Stimulated activated CD4-positive, alpha-beta T cell treated with anti-CD3 and anti-CD28 coated beads, Interleukin-15, amount 100 ng/mL, for 1 hour (primary cell): Measurements from ENCODE around the gene KIF24.
"Not testable (repeated sequence)": the region's sequence is repeated elsewhere in the genome, so short reads cannot be mapped to it uniquely, and the experiment has no call there.

Experiments used
- DNase-seq, 2 donors: peaks; one replicate each; pipeline ENCODE4 v3.0.0-alpha.2; 2020; ENCODE audit warnings: low read depth in 1 of 2, low spot score in 1 of 2

Gene KIF24

DNA sequence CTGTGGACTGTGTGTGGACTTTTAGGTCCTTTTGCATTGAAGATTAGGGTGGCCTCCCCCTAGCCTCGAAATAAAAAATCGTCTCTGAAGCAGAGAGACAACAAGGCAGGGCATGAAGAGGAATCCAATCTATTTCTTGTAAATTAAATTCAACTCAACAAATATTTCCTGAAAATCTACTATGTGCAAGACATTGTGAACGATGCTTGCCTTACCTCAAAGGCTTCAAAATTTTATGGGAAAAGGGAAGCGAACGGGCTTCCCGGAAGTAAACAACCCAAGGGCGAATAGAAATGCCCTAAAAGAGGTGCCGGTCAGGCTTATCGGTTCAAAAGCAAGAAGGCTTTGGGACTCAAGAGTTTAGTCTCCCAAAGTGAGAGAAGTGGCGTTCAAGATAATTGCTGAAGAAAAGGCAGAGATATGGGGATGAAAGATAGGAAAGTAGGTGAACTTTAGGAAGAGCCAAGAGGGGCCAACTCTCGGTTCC lies 525 bp downstream of the KIF24 start:
- no peak for DNase-seq

DNA sequence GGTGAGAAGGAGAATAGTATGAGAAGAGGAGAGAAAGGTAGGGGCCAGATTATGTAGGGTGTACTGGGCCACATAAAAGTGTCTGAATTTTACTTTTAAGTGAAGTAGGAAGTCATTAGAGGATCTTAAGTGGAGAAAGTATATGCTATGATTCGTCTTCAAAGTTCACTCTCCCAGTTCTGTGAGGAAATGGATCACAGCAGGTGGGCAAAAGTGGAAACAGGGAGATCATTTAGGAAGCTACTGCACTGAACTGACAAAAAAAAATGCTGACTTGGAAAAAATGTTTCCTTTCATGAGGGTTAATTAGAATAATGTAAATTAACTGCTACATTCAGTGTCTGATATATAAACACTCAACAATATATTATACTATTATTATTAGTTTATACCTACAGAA lies 2.4 kb downstream of the KIF24 start:
- DNase-seq, result no peak

DNA sequence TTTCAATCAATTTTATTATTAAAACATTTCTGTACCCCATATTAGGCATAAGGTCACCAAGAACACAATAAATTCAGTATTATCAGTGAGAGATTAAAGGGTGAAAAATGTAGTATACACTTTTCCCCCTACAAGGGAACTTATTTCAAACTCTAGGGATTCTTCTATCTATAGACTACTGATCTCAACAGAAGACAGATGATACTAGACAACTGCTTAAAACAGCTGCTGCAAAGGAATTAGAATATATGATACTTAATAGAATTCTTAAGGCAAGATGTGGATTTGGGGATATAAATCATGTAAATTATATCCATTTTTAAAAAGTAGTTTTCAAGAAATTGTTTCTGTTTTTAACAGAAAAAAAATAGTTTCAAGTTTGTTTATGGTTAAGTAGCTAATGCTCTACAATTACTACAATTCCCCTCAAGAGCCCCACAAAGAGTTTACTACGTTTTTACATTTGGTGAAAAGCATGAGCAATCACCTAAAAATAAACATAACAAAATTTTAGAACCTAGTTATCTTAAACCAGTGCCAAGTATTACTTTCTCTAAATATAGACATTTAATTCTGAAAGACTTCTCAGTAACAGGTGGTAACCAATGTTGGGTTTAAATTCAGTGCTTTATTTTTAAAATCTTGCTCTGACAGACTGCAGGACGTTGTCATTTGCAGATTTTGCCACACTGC lies 6.0 kb downstream of the KIF24 start:
- DNase-seq, result no peak

DNA sequence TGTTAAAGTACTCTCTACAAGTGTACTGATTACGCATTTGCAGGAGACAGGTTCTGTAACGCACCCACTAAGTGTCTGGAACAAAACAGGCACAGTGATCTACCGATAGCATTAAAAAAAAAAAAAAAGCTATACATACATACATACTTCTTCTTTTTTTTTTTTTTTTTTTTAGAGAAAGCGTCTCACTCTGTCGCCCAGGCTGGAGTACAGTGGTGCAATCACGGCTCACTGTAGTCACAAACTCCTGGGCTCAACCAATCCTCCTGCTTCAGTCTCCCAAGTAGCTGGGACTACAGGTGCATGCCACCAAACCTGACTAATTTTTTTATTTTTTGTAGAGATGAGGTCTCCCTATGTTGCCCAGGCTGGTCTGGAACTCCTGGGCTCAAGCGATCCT lies 7.6 kb downstream of the KIF24 start:
- no peak for DNase-seq

DNA sequence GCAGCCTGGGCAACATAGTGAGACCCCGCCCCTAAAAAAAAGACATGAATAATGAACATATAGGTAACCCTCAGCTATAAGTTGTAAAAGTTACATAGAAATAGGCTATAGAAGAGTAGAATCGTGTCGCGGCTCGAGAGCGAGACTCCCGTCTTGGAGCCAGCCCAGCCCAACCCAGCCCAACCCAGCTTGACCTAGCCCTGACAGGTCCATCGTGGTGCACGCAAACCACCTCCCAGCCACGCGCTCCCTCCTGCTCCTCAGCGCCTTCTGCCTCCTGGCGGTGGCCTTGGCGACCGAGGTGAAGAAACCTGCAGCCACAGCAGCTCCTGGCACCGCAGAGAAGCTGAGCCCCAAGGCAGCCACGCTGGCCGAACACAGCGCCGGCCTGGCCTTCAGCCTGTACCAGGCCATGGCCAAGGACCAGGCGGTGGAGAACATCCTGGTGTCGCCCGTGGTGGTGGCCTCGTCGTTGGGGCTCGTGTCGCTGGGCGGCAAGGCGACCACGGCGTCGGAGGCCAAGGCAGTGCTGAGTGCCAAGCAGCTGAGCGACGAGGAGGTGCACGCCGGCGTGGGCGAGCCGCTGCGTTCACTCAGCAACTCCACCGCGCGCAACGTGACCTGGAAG lies 10.8 kb downstream of the KIF24 start:
- no peak for DNase-seq

DNA sequence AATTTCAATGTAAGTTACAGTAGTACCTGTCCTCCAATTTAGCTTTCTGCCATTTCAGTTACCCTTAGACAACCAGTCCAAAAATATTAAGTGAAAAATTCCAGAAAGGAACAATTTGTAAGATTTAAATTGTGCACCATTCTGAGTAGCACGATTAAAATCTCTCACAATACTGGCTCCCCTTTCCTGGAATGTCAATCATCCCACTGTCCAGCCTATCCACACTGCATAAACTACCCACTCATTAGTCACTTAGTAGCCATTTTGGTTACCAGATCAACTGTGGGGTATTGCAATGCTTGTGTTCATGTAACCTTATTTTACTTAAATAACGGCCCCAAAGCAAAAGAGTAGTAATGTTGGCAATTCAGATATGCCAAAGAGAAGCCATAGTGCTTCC lies 11.6 kb downstream of the KIF24 start:
- DNase-seq, result no peak

DNA sequence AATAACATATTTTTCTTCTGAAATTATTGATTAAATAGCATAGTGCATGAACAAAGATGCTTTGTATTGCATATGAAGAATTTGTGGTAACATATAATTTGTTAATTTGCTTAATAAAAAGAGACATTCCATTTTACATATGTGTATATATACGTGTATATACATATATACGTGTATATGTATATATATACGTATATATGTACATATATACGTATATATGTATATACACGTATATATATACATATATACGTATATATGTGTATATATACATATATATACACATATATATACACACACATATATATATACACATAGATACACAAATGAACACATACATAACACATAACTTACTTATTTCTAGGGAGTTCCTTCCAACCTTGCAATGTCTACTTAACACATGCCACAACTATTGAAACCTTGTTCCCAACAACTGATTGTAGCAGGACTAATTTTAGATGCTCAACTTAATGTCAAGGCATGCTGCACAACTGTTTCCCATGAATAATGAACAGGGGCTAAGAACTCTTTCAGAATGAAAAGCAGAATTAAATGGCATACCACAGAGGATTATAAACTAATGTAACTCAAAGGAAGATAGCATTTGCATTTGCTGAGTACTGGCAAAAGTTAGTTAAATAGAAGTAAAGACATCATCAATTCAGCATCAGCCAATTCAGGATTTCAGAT lies 17.4 kb downstream of the KIF24 start:
- DNase-seq, result no peak

DNA sequence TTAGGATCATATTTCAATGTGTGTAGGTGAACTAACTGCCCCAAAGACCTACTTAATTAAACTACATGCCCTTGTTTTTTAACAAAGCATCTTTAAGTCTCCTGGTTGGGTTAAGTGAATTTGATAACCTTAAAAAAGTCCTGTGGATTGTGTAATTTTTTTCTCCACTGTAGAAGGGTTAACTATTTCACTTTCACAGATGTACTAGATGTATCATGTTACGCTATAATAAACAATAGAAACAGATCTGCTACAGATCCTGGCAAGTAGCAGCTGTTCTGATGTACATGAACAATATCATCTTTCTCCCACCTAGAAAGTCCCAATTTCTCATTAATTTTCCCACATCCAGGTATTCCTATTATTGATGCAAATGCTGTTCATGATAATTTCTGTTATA lies 18.9 kb downstream of the KIF24 start:
- no peak for DNase-seq

DNA sequence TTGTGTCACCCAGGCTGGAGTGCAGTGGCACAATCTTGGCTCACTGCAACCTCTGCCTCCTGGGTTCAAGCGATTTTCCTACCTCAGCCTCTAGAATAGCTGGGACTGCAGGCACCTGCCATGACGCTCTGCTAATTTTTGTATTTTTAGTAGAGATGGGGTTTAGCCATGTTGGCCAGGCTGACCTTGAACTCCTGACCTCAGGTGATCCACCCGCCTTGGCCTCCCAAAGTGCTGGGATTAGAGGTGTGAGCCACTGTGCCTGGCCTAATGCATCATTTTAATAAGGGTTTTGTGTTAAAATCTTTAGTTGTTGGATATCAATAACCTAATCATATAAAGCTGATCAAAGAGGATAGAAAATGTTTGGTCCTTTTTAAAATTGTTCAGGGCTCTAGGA lies 20.8 kb downstream of the KIF24 start:
- not testable (repeated sequence) for DNase-seq

DNA sequence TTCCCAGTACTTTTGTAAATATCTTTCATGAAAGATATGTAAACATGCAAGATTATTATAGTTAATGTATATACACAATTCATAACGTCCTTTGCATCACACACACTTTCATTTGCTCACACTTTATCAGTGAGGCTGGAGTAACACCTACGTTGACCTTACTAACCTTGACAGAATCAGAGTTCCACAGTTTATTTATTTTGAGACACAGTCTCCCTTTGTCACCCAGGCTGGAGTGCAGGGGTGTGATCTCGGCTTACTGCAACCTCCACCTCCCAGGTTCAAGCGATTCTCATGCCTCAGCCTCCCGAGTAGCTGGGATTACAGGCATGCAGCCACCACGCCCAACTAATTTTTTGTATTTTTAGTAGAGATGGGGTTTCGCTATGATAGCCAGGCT lies 28.0 kb downstream of the KIF24 start:
- not testable (repeated sequence) for DNase-seq

DNA sequence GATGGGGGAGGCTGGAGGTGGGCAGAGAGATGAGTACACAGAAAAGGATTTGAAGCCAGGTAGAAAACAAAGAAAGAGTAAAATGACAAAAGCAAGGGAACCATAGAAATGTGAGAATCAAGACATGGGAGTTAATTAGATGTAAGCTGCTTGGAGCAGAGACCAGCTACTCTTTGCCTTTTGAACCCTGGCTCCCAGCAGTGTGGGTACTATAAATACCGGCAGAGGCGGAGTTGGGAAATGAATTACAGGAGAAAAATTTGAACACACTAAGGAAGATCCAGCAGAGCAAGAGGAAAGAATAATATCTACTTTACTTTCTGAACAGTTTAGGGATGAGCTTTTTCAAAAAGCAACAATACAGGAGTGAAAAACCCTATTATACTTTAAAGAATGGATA lies 36.5 kb downstream of the KIF24 start:
- no peak for DNase-seq

DNA sequence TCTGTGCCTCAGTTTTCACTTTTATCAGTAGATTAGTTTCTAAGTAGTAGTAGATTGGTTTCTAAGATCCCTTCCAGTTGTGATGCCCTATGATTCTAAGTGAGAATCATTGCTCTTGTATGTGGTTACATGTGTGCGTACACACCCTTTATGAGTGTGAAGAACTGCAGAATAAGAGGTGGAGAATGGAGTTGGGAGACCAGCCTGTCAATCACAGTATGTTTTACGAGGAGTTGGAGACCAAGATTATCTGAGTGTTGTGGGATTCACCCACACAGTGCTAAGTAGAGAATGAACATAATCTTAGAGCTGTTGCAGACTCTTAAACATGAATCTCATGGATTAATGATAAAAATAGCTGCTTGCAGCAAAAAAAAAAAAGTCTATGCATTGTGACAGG lies 37.6 kb downstream of the KIF24 start:
- no peak for DNase-seq

DNA sequence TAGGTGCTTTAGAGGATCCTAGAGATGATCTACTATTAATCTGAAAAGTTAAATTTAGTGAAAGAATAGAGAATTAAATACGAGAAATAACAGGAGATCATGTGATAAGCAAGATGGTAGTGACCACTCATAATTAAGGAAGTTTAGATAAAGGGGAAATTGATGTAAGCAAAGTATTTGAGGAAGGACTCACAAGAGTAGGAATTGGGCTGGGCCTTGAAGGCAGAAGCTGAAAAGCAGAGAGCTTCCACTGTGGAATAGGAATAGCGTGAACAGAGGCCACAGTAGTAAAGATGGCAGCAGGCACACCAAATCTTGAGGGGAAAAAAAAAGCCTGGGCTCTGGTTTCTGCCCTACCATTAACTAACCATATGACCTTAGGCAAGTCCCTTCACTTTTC lies 38.0 kb downstream of the KIF24 start:
- DNase-seq, result no peak

DNA sequence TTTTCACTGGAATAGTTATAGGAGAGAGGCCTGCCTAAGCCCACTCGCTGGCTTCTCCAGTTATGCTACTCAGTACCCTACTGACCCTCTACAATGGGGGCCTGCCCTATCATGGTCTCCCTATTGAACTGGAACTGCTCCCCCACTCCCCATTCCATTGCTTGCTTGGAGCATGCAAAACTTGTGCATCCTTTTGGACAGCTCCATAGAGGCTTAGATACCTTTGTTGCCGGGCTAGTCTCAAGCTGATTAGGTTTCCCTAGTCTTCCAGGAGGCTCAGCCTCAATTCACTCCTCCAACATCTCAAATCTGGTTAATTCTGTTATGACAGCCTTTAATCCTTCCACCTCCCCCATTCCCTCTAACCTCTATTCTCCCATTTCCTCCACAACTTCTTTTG lies 39.9 kb downstream of the KIF24 start:
- no peak for DNase-seq

DNA sequence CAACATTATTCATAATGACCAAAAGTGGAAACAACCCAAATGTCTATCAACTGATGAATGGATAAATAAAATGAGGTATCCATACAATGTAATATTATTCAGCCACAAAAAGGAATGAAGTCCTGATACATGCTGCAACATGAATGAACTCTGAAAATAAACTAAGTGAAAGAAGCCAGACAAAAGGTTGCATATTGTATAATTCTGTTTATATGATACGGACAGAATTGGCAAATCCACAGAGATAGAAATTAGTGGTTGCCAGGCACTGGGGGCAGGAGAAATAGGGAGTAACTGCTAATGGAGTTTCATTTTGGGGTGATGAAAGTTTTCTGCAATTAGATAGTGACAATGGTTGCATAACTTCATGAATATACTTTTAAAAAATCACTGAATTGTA lies 47.0 kb downstream of the KIF24 start:
- DNase-seq, result no peak

DNA sequence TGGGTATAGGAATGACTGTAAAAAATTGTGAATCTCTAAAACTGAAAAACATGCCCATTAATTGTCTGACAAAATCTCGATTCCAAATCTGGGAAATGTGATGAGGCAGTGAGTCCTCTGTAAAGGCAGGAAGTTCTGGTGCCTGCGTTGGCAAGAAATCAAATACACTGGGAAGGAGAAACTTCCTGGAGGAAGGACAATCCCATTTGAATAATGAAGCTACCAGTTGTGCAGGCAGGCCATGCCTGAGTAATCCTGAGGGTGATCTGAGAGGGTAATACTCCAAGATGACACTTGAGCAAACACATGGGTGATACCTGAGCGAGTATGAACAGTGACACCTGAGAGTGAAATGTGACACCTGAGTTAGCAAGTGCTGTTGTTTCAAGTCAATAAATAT lies 49.7 kb downstream of the KIF24 start:
- no peak for DNase-seq
